A172 (cell line): ENCODE measurements around the gene HLA-DOB. TPM values are rescaled to one million over a fixed set of nuclear protein-coding genes. Genes with fewer than 3 reads are reported as not detected.

Experiments used
- DNase-seq: peaks from one replicate; pipeline ENCODE4 v3.0.0-alpha.2; 2015; ENCODE audit warnings: low spot score
- total RNA-seq: library from RNA; depleted of rRNA; stranded (reverse); fragments of >200 nt; shearing (Covaris generic); gene quantifications from 2 replicates; pipeline ENCODE4 v1.2.3, GENCODE V29; 2014; rRNA removed

The HLA-DOB gene
- not detected in 2 replicates for total RNA-seq

- peak; percentile 27 for DNase-seq
Observed at GRCh38 chr6:32816746-32817204, at the start of gene HLA-DOB. TSS of gene HLA-DOB (minus strand) at chr6:32817002. CDS start at chr6:32816951, 51 bp downstream.

- DNase-seq: no peak
Observed at GRCh38 chr6:32865724-32866443, 49.1 kb upstream of the HLA-DOB start.

GRCh38 chr6:32862725-32863124 lies 45.9 kb upstream of the HLA-DOB start:
- DNase-seq: no peak

DNA sequence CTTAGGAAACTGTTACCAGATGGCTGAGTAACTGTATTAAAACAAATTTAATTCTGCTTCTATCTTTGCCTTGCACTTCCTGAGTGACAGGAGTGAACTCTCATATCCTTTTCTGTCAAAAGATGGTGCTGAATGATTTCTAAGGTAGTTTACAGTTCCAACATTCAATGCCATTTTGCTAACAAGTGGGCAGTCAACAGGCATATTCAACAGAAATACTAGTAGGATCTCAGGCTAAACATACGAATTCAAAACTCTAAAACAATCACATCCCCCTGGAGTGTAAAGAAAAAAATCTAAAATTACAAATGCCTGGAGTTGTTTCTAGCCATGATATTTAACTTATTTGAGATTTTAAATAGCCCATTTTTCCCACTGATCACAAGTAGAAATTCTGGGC lies 43.9 kb upstream of the HLA-DOB start:
- no peak for DNase-seq

DNA sequence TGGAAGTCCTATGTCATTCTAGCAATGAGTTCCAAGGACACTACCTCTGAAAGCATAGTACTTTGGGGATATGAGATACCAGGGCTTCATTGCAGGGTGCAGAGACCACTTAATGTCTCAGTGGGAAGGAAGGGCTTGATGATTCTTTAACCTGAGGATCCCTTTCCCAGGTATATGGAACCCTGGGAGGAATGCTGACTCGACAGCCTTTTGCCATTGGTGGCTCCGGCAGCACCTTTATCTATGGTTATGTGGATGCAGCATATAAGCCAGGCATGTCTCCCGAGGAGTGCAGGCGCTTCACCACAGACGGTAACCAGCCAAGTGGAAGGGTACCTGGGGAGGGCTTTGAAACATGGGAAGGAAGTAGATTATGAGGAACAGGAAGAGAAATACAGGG lies 41.4 kb upstream of the HLA-DOB start:
- no peak for DNase-seq

GRCh38 chr6:32857156-32857891 lies 40.5 kb upstream of the HLA-DOB start:
- no peak for DNase-seq

DNA sequence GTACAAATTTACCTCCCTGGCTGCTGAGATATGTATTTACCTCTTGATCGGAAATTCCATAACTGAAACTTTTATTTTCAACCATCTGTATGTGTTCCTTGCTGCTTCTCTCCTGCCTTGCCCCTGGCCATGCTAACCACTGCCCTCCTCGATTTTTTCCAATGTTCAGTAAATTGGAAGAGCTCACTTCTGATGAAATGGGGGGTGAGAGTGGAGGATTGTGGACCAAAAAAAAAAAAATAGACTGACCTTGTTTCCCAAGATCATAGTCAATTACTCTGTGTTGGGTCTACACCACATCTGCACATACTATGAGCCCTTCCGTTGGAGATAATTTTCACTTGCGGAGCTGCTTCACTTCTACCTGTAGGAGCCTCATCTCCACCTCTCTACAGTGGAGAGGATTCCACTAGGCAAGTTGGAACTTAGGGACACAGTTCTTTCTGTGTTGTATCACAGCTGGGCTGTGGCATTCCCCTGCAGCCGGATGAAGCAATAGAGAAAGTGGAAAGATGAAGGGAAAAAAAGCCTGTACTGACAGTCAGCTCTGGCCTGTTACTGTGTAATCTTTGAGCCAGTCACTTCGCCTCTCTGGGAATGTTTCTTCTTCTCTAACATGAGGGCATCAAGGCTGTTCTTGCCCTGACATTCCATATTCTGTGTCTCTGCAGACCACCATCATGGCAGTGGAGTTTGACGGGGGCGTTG lies 38.8 kb upstream of the HLA-DOB start:
- no peak for DNase-seq

- peak; percentile 47 for DNase-seq
Observed at GRCh38 chr6:32854376-32855178, 37.8 kb upstream of the HLA-DOB start.

DNA sequence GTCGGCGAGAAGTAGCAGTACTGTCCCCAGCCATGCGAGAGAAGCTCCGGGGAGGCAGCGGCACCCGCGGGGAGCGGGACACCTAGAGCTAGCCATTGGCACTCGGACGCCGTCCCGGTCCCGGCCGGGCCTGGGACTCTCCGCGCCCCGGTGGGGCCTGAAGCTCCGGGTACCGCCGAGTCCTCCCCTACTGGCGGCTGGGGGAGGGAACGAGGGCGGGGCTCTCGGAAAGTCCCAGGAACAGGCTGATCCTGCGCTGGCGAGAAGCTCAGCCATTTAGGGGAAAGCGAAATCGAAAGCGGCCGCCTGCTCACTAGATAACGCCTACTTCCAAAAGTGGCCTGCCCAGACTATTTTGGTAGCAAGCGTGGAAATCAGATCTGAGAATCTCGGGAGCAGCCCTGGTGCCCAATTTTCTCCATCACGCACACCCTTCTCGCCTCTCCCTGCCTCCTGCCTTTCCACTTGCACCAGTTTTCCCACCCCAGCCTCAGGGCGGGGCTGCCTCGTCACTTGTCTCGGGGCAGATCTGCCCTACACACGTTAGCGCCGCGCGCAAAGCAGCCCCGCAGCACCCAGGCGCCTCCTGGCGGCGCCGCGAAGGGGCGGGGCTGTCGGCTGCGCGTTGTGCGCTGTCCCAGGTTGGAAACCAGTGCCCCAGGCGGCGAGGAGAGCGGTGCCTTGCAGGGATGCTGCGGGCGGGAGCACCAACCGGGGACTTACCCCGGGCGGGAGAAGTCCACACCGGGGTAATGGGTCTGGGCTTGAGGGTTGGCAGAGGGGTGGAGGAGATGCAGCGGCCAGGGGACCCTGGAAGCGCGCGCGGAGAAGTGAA lies 37.0 kb upstream of the HLA-DOB start, which contains the start of the genes PSMB9 and TAP1:
Gene PSMB9, plus strand, starts transcription at position 652 of the 835 bp plus-strand sequence. Its CDS starts 38 bp downstream, at position 690.
Gene TAP1, minus strand, starts transcription at position 164 of the 835 bp plus-strand sequence. Its CDS starts 68 bp downstream, at position 96.
- DNase-seq: peak; percentile 86

DNA sequence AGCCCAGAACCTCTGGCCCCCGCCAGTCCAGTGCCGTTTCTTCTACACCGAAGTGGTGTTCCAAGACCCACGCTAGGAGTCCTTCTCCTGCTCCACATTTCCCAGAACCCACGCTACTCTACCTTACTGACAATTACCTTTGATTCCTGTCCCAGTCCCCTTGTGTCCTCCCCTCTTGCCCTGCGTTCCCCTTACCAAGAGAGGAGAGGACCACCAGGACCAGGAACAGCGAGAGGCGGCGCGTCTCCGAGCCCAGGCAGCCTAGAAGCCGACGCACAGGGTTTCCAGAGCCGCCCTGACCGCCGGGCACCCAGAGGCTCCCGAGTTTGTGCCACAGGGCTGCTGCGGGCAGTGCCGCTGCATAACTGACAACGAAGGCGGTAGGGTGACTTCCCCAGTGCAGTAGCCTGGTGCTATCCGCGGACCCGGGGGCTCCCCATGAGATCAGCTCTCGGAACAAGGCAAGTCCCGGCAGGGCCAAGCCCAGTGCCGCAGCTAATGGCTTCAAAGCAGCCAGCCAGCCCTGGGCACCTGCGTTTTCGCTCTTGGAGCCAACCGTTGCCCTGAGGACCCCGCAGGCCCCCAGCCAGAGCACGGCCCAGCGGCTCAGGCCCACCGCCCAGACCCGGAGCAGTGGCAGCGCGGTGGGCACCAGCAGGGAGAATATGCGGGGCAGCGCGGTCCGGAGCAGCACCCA lies 36.2 kb upstream of the HLA-DOB start:
- peak; percentile 21 for DNase-seq

- DNase-seq: peak; percentile 21
Observed at GRCh38 chr6:32852018-32852843, 35.4 kb upstream of the HLA-DOB start.

DNA sequence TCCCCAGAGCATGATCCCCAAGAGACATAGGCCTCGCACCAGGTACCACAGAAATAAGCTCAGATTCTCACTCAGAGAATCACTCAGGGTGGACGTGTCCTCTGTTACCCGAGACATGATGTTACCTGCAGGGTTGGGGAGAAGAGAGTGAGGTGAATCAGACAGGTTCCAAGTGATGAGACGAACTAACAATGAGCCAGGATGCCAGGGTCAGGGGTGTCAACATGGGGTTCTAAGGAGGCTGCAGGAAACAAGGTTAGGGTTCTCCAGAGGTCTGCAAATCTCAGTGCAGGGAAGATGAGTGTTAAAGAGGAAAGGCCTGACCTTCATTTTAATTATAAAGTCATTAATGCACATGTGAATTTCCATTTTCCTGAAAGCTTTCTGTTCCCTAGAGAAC lies 34.2 kb upstream of the HLA-DOB start:
- no peak for DNase-seq

GRCh38 chr6:32849126-32849525 lies 32.3 kb upstream of the HLA-DOB start:
- DNase-seq: no peak

DNA sequence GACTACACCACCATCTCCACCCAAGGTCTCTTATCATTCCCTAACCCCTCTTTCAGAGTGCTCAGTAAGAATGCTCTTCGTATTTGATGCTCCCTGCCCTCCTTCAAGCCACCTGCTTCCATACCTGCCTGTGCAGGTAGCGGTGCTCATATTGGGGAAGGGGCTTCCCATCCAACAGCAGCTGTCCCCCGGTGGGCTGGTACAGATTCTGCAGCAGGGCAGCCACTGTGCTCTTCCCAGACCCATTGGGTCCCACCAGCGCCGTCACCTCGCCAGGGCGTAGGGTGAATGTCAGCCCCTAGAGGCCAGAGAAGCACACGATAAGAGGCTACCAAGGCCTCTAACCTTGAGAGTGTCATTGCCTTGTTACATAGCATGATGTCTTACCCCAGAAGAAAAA lies 31.0 kb upstream of the HLA-DOB start:
- DNase-seq: no peak

DNA sequence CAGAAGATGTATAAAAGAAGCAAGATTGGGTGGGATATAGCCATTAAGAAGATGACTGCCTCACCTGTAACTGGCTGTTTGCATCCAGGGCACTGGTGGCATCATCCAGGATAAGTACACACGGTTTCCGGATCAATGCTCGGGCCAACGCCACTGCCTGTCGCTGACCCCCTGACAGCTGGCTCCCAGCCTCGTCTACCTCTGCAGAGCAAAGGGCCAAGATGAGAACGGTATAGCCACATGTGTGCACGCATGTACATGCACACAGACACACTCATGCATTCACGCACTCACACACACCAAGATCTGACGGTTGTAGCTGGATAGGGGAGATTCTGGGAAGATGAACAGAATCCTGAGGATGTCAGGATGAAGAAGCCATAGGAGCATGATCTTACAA lies 30.2 kb upstream of the HLA-DOB start:
- no peak for DNase-seq

DNA sequence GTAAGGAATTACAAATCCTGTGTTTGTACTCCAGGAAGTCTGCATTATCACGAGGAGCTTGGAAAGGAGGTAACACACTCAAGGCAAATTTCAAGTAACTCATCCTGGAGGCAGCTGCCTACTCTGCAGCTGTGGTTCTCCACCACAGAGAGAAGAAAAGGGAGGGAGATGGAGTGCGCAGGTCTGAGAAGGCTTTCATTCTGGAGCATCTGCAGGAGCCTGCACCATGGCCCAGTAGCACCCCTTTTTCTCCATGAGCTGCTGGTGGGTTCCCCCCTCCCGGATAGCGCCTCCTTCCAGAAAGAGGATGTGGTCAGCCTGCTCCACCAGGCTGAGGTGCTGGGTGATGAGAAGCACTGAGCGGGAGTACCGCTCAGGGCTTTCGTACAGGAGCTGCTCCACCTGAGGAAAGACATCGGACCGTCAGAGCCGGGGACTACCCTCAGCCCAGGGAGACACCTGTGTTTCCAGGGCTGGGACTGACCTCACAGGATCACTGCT lies 28.6 kb upstream of the HLA-DOB start:
- DNase-seq: no peak

GRCh38 chr6:32844839-32845383 lies 28.1 kb upstream of the HLA-DOB start:
- no peak for DNase-seq
